HCT116 (cell line): ENCODE measurements around the gene NSMF. TPM values are rescaled to one million over a fixed set of nuclear protein-coding genes. Genes with fewer than 3 reads are reported as not detected.

ENCODE experiments used
- ATAC-seq: fragments of 200-7000 bp; cut with Tn5 transposase; 2 replicates; pipeline ENCODE4 v1.9.1; 2020; ENCODE audit warnings: mild to moderate bottlenecking, moderate library complexity
- BruUV-seq: library from RNA; stranded (reverse); fragments of 400-500 nt; replicated peaks from 2 replicates; lab custom pipeline; 2021; lab: Mats Ljungman, UMichigan
- CTCF ChIA-PET: fragments of 300-600 bp; sonication (Branson Sonifier 250); formaldehyde crosslinking; loops from one replicate; lab custom pipeline; 2021; ENCODE audit warnings: antibody characterized with exemption; lab: Charles Lee
- POLR2A ChIA-PET: fragments of 300-600, 350-600 bp; sonication (Branson Sonifier 250); formaldehyde crosslinking; loops from one replicate; lab custom pipeline; 2021; ENCODE audit warnings: antibody characterized with exemption; lab: Charles Lee
- RAD21 ChIA-PET, 2 experiments: fragments of 300-600 bp; sonication (Branson Sonifier 250); formaldehyde crosslinking; loops; one replicate each; lab custom pipeline; 2023; ENCODE audit warnings: low total read pairs in 2 of 2; ENCODE audit not compliant: uncharacterized antibody in 2 of 2, unreplicated experiment in 2 of 2, low non-redundant PET in 1 of 2; lab: Charles Lee
- DNase-seq: peaks from one replicate; pipeline ENCODE4 v3.0.0-alpha.2; 2010; ENCODE audit warnings: low read depth, low spot score
- H2AFZ ChIP-seq: fragments of 200-600 bp; shearing (Covaris generic), sonication (generic); 2 replicates; pipeline ENCODE4 v1.6.1; 2017; ENCODE audit warnings: low read depth, mixed run types, mixed read lengths, antibody characterized with exemption, low read length; ENCODE audit not compliant: poor library complexity, severe bottlenecking
- H3K27ac ChIP-seq: 2 replicates; pipeline ENCODE4 v1.5.1; 2012; ENCODE audit warnings: low read depth, low read length
- H3K27me3 ChIP-seq: fragments of 200-600 bp; sonication (generic); 2 replicates; pipeline ENCODE4 v1.6.1; 2016; ENCODE audit warnings: mixed run types, low read length, mixed read lengths; ENCODE audit not compliant: insufficient read depth
- H3K36me3 ChIP-seq, 2 experiments: fragments of 200-500 bp in 1 of 2; fragments of 200-600 bp in 1 of 2; sonication (Bioruptor generic) in 1 of 2; sonication (generic) in 1 of 2; 2 replicates each; pipeline versions ENCODE4 v1.5.1 to v1.6.1; 2014 to 2016; ENCODE audit warnings: low read length in 2 of 2, inconsistent platforms in 1 of 2, mixed read lengths in 1 of 2, mixed run types in 1 of 2; ENCODE audit not compliant: insufficient read depth in 2 of 2, control insufficient read depth in 1 of 2
- H3K4me1 ChIP-seq, 2 experiments: fragments of 200-600 bp in 1 of 2; sonication (generic) in 1 of 2; 2 replicates each; pipeline versions ENCODE4 v1.5.1 to v1.6.1; 2012 to 2017; ENCODE audit warnings: low read length in 2 of 2, inconsistent platforms in 1 of 2, mild to moderate bottlenecking in 1 of 2, mixed read lengths in 1 of 2, mixed run types in 1 of 2, moderate library complexity in 1 of 2; ENCODE audit not compliant: insufficient read depth in 2 of 2, control insufficient read depth in 1 of 2
- H3K4me2 ChIP-seq: fragments of 200-600 bp; sonication (generic); 2 replicates; pipeline ENCODE4 v1.6.1; 2017; ENCODE audit warnings: mixed run types, low read length, mixed read lengths
- H3K4me3 ChIP-seq, 2 experiments: fragments of 200-600 bp in 1 of 2; sonication (generic) in 1 of 2; replicated peaks in 1 of 2; 2 replicates each; pipeline ENCODE4 v1.5.1; 2011 to 2016; ENCODE audit warnings: low read length in 2 of 2, control low read depth in 1 of 2, low read depth in 1 of 2, mild to moderate bottlenecking in 1 of 2, mixed read lengths in 1 of 2, mixed run types in 1 of 2
- H3K79me2 ChIP-seq: fragments of 200-600 bp; sonication (generic); 2 replicates; pipeline ENCODE4 v1.6.1; 2017; ENCODE audit warnings: mild to moderate bottlenecking, mixed run types, low read length, moderate library complexity, mixed read lengths; ENCODE audit not compliant: insufficient read depth
- H3K9ac ChIP-seq: fragments of 200-600 bp; sonication (generic); 2 replicates; pipeline ENCODE4 v1.6.1; 2016; ENCODE audit warnings: low read length, mixed read lengths
- H3K9me2 ChIP-seq: fragments of 200-600 bp; sonication (generic), shearing (Covaris generic); 2 replicates; pipeline ENCODE4 v1.6.1; 2017; ENCODE audit warnings: mixed run types, mild to moderate bottlenecking, moderate library complexity; ENCODE audit not compliant: insufficient read depth
- H3K9me3 ChIP-seq, 2 experiments: fragments of 200-500 bp in 1 of 2; fragments of 200-600 bp in 1 of 2; sonication (Bioruptor generic) in 1 of 2; sonication (generic) in 1 of 2; 2 replicates each; pipeline ENCODE4 v1.6.1; 2014 to 2017; ENCODE audit warnings: low read length in 2 of 2, mixed read lengths in 2 of 2, inconsistent platforms in 1 of 2, low read depth in 1 of 2, mild to moderate bottlenecking in 1 of 2, mixed run types in 1 of 2, moderate library complexity in 1 of 2; ENCODE audit not compliant: control insufficient read depth in 1 of 2, insufficient read depth in 1 of 2
- H4K20me1 ChIP-seq: fragments of 200-600 bp; sonication (generic), shearing (Covaris generic); 2 replicates; pipeline ENCODE4 v1.6.1; 2017; ENCODE audit warnings: mixed run types, mild to moderate bottlenecking, moderate library complexity; ENCODE audit not compliant: insufficient read depth
- ATF3 ChIP-seq: IDR thresholded peaks from 2 replicates; pipeline ENCODE4 v1.6.1; 2012
- CBX3 ChIP-seq: IDR thresholded peaks from 2 replicates; pipeline ENCODE4 v1.6.1; 2012; ENCODE audit warnings: low read depth
- ELF1 ChIP-seq: IDR thresholded peaks from 2 replicates; pipeline ENCODE4 v1.6.1; 2012; ENCODE audit warnings: low read depth, borderline replicate concordance
- EZH2 ChIP-seq: fragments of 200-600 bp; sonication (generic); IDR thresholded peaks from 2 replicates; pipeline ENCODE4 v1.6.1; 2017; ENCODE audit warnings: antibody characterized with exemption, mixed run types
- EZH2phosphoT487 ChIP-seq: fragments of 200-600 bp; IDR thresholded peaks from 2 replicates; pipeline ENCODE4 v1.6.1; 2018; ENCODE audit warnings: antibody characterized with exemption, borderline replicate concordance
- JUND ChIP-seq: IDR thresholded peaks from 2 replicates; pipeline ENCODE4 v1.6.1; 2012
- MAX ChIP-seq: IDR thresholded peaks from 2 replicates; pipeline ENCODE4 v1.6.1; 2012
- POLR2A ChIP-seq: IDR thresholded peaks from 2 replicates; pipeline ENCODE4 v1.7.0; 2011; ENCODE audit warnings: borderline replicate concordance; ENCODE audit not compliant: insufficient read depth, insufficient read length; ENCODE audit errors: extremely low read depth
- POLR2AphosphoS5 ChIP-seq: IDR thresholded peaks from 2 replicates; pipeline ENCODE4 v1.6.1; 2011; ENCODE audit warnings: mild to moderate bottlenecking, low read depth, low read length, moderate library complexity
- RAD21 ChIP-seq: IDR thresholded peaks from 2 replicates; pipeline ENCODE4 v1.6.1; 2012; ENCODE audit warnings: low read depth, mild to moderate bottlenecking
- SP1 ChIP-seq: IDR thresholded peaks from 2 replicates; pipeline ENCODE4 v1.6.1; 2012; ENCODE audit warnings: low read depth
- SRF ChIP-seq: IDR thresholded peaks from 2 replicates; pipeline ENCODE4 v1.6.1; 2012; ENCODE audit warnings: low read depth
- TCF7L2 ChIP-seq: IDR thresholded peaks from 2 replicates; pipeline ENCODE4 v1.7.0; 2011; ENCODE audit warnings: borderline replicate concordance, inconsistent platforms; ENCODE audit not compliant: insufficient read depth, insufficient read length; ENCODE audit errors: extremely low read depth
- ZFX ChIP-seq: fragments of 450-650 bp; IDR thresholded peaks from 2 replicates; pipeline ENCODE4 v1.6.1; 2017
- intact Hi-C: fragments of 100-400 bp; cut with micrococcal nuclease; formaldehyde crosslinking; loops from 2 replicates; pipeline ENCODE4 v1.10.0; 2022
- total RNA-seq: library from RNA; stranded (reverse); gene quantifications from one replicate; pipeline ENCODE4 v1.2.1, GENCODE V29; 2021; ENCODE audit not compliant: unreplicated experiment
- TF ChIP-seq, protein P1 (sequence below): IDR thresholded peaks from 2 replicates; pipeline ENCODE4 v1.6.1; 2012; ENCODE audit warnings: low read depth
- TF ChIP-seq, protein P2 (sequence below): IDR thresholded peaks from 2 replicates; pipeline ENCODE4 v1.6.1; 2011; ENCODE audit warnings: mild to moderate bottlenecking, low read length, moderate library complexity; ENCODE audit not compliant: insufficient replicate concordance; ENCODE audit errors: extremely low read depth

NSMF gene
- total RNA-seq, 1 experiment from 2014 or later: 81.9 TPM

GRCh38 chr9:137499858-137500661 lies 40.9 kb upstream of the NSMF start:
- H3K79me2 ChIP-seq: no peaks in the 10 kb centered on the region
- TF ChIP-seq, protein P1, sequence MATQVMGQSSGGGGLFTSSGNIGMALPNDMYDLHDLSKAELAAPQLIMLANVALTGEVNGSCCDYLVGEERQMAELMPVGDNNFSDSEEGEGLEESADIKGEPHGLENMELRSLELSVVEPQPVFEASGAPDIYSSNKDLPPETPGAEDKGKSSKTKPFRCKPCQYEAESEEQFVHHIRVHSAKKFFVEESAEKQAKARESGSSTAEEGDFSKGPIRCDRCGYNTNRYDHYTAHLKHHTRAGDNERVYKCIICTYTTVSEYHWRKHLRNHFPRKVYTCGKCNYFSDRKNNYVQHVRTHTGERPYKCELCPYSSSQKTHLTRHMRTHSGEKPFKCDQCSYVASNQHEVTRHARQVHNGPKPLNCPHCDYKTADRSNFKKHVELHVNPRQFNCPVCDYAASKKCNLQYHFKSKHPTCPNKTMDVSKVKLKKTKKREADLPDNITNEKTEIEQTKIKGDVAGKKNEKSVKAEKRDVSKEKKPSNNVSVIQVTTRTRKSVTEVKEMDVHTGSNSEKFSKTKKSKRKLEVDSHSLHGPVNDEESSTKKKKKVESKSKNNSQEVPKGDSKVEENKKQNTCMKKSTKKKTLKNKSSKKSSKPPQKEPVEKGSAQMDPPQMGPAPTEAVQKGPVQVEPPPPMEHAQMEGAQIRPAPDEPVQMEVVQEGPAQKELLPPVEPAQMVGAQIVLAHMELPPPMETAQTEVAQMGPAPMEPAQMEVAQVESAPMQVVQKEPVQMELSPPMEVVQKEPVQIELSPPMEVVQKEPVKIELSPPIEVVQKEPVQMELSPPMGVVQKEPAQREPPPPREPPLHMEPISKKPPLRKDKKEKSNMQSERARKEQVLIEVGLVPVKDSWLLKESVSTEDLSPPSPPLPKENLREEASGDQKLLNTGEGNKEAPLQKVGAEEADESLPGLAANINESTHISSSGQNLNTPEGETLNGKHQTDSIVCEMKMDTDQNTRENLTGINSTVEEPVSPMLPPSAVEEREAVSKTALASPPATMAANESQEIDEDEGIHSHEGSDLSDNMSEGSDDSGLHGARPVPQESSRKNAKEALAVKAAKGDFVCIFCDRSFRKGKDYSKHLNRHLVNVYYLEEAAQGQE: no peak
- TF ChIP-seq POLR2A (no peak), MAX (no peak), TCF7L2 (no peak), CBX3 (no peak), RAD21 (no peak), EZH2 (no peak), ELF1 (no peak), ATF3 (no peak), SP1 (no peak), SRF (no peak), POLR2AphosphoS5 (no peak), JUND (no peak), ZFX (no peak), EZH2phosphoT487 (no peak)
- TF ChIP-seq, protein P2, sequence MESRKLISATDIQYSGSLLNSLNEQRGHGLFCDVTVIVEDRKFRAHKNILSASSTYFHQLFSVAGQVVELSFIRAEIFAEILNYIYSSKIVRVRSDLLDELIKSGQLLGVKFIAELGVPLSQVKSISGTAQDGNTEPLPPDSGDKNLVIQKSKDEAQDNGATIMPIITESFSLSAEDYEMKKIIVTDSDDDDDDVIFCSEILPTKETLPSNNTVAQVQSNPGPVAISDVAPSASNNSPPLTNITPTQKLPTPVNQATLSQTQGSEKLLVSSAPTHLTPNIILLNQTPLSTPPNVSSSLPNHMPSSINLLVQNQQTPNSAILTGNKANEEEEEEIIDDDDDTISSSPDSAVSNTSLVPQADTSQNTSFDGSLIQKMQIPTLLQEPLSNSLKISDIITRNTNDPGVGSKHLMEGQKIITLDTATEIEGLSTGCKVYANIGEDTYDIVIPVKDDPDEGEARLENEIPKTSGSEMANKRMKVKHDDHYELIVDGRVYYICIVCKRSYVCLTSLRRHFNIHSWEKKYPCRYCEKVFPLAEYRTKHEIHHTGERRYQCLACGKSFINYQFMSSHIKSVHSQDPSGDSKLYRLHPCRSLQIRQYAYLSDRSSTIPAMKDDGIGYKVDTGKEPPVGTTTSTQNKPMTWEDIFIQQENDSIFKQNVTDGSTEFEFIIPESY: no peak
- no peak overlapping the region for H3K4me2 ChIP-seq
- RAD21 ChIA-PET: no interaction called here
- no peaks in the 10 kb centered on the region for H3K36me3 ChIP-seq
- DNase-seq (no peak), ATAC-seq (no peak)
- intact Hi-C loops: no loop called here
- H3K9me2 ChIP-seq: no peaks in the 10 kb centered on the region
- BruUV-seq: no TSS peak
- H4K20me1 ChIP-seq: no peaks in the 10 kb centered on the region
- POLR2A ChIA-PET: no interaction called here
- H2AFZ ChIP-seq: no peak overlapping the region
- H3K4me1 ChIP-seq: no peaks in the 10 kb centered on the region
- H3K27me3 ChIP-seq: no peaks in the 10 kb centered on the region
- no peak overlapping the region for H3K4me3 ChIP-seq
- no peak overlapping the region for H3K27ac ChIP-seq
- CTCF ChIA-PET: no interaction called here
- no peak overlapping the region for H3K9ac ChIP-seq
- H3K9me3 ChIP-seq: no peaks in the 10 kb centered on the region
